HG02678 (cell line): ENCODE results near the gene MIPOL1.
"Not testable (repeated sequence)": the region's sequence is repeated elsewhere in the genome, so short reads cannot be mapped to it uniquely, and the experiment has no call there.

Experiments used
- ATAC-seq: cut with Tn5 transposase; IDR thresholded peaks from one replicate; pipeline ENCODE4 v1.9.1; 2021; ENCODE audit warnings: mild to moderate bottlenecking, moderate library complexity; ENCODE audit not compliant: unreplicated experiment

MIPOL1 gene

DNA sequence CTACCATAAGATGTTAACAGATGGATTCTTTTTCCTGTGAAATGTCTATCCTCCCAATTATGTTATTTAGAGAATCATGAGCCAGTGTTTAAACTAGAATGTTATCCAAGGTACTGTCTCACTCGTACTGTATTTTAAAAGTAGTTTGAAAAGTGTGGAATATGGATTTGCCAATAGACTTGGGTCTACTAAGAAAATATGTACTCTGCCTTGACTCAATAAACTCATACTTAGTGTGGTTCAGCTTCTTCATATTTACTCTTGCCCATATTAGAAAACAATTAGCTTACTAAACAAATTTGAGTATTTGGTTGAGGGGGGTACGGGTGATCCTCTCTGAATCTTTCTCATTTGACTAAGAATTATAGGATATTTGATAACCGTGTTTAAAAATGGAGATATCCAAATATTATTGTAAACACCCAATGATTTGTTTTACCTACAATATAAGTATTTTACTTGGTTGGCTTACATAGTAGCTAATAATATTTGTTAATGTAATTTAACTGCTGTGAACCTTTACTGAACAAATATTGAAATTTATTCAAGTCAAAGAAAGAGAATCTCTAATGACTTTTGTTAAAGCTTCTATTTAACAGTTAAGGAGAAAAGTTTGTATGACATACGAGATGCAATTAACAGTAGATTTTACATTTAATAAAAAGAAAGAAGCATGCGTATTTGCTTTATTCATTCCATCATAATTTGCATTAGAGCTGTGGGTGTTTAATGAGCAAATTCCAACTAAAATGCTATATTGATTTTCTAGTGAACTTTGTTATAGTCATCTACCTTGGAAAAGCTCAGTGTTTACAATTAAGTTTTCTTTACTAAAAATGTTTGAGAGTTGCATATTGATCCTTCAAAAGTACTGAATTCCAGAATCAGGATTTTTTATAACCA, 81.2 kb downstream of the MIPOL1 start:
- no peak for ATAC-seq

DNA sequence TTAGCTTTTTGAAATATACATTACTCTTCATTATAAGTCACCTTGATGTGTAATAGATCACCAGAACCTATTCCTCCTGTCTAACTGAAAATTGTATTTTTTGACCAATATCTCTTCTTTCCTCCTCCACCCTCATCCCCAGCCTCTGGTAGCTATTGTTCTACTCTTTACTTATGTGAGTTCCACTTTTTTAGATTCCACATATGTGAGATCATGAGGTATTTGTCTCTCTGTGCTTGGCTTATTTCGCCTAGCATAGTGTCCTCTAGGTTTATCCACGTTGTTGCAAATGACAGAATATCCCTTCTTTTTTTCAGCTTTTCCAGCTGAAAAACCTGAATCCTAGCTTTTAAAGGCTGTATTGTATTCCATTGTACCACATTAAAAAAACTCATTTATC, 82.1 kb downstream of the MIPOL1 start:
- no peak for ATAC-seq

DNA sequence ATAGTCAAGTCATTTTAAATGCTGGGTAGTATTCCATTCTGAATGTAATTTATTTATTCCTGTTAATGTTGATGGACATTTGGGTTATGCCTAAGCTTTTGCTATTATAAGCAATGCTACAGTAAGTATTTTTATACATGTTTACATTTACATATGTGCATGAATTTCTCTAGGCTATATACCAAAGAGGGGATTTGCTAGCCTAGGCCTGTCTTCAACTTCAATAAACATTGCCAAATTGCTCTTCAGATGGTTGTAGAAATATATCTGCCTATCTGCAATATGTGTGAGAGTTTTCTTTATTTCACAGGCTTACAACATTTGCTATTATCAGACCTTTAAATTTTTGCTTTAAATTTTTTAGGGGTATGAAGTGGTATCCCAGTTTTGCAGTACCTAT, 87.0 kb downstream of the MIPOL1 start:
- ATAC-seq: no peak

DNA sequence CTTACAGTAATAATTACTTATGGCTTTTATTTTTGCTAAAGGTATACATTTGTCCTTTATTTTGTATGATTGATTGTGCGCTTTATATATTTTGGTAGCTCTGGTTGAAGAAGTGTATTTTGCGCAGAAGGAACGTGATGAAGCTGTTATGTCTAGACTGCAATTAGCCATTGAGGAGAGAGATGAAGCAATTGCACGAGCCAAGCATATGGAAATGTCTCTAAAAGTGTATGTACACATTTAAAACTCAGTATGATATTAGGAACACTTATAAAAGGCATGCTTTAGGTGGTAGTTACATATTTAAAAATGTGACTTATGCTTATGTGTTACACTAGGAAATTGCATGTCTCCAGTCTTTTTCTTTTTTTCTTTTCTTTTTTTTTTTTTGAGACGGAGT, 87.5 kb downstream of the MIPOL1 start:
- ATAC-seq: no peak

DNA sequence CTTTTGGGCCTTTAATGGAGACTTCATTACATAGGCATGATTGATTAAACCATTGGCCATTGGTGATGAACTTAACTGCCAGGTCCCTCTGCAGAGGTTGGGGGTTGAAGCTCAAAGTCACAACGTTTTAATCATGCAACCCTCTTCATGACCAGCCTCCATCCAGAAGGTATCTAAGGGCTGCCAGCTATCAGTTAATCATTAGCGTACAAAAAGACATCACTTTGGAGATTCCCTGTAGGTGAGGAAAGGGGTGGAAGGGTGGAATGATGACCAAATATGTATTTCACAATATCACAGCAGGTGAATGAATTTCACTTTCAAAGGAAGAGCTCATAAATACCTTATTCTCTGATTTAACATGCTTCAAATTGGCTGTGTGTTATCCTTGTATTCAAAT, 92.0 kb downstream of the MIPOL1 start:
- ATAC-seq: no peak

DNA sequence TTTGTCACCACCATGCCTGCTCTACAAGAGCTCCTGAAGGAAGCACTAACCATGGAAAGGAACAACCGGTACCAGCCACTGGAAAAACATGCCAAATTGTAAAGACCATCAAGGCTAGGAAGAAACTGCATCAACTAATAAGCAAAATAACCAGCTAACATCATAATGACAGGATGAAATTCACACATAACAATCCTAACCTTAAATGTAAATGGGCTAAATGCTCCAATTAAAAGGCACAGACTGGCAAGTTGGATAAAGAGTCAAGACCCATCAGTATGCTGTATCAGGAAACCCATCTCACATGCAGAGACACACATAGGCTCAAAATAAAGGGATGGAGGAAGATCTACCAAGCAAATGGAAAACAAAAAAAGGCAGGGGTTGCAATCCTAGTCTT, 97.5 kb downstream of the MIPOL1 start:
- not testable (repeated sequence) for ATAC-seq

DNA sequence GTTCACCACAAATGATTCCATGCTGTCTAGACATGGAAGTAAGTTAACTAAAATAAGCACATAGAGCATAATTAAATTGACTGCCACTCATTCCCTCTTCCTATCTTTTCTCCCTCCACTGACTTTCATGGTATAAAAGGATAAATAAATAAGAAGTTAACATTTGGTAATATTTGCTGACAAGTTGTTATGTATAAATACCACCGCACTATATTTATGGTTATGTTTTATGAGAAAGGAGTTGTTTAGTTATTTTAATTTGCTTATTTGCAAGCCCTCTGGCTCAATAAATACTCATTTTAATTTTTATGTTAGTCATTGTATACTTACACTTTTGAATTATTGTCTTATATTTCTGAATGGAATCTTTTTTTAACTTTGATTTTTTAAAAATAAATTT, 113.5 kb downstream of the MIPOL1 start:
- ATAC-seq: no peak

DNA sequence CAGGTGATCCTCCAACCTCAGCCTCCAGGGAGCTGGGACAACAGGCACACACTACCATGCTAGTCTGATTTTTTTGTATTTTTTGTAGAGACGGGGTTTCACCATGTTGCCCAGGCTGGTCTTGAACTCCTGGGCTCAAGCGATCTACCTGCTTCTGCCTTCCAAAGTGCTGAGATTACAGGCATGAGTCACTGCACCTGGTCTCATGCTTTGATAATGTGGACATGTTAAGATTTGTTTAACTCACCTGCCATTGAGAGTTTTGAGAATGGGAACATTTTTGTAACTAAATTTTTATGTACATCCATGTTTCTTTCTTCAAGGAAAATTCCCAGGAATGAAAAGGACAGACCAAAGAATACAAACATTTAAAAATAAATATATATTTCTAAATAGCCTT, 121.2 kb downstream of the MIPOL1 start:
- no peak for ATAC-seq

DNA sequence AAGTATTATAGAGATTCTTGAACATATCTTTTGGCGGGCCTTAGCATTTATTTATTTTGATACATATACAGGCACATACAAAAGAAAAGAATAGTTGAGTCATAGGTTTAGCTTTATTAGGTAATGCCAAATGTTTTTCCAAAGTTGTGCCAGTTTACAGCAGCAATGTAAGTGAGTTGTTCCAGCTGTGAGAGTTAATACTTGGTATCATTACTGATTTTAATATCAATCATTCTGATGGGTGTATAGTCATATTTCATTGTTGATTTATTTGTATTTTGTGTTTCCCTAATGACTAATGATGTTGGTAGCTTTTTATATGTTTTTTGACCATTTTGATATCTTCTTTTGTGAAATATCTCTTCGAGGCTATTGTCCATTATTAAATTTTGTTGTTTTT, 122.4 kb downstream of the MIPOL1 start:
- no peak for ATAC-seq

DNA sequence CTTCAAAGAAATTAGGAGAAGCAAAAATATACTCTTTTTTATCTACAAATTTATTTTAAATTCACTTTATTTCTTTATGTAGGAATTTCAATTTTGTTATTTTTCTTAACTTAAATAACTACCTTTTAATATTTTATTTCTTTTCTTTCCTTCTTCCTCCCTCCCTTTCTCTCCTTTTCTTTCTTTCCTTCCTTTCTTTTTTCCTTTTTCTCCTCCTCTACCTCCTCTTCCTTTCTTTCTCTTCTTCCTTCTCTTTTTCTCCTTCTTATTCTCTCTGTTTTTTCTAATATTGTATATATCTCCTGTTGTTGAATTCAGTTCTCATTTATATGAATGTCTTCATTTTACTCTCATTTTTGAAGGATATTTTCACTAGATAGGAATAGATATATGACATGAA, 127.6 kb downstream of the MIPOL1 start:
- no peak for ATAC-seq

DNA sequence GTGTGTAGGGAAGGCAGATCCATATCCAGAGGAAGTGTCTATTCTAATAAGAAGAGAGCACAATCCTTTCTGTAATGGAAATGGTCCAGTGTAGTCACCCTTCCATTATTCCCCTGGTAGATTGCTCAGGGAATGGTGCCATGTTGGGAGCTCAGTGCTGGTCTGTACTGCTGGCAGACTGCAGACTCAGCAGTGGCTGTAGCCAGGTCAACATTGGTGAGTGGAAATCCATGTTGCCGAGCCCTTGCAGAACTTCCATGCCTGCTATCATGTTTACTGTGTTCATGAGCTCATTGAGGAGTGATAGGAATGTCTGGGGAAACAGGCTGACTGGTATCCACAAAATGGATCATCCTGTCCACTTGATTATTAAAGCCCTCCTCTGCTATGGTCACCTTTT, 128.7 kb downstream of the MIPOL1 start:
- ATAC-seq: no peak

DNA sequence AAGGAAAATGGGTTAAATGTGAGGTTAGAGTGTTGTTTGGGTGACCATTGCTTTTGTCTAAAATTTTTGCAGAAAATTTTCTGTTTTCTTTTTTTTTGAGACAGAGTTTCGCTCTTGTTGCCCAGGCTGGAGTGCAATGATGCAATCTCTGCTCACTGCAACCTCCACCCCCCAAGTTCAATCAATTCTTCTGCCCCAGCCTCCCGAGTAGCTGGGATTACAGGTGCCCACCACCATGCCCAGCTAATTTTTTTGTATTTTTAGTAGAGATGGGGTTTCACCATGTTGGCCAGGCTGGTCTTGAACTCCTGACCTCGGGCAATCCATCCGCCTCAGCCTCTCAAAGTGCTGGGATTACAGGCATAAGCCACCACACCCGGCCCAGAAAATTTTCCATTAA, 130.2 kb downstream of the MIPOL1 start:
- ATAC-seq: not testable (repeated sequence)

DNA sequence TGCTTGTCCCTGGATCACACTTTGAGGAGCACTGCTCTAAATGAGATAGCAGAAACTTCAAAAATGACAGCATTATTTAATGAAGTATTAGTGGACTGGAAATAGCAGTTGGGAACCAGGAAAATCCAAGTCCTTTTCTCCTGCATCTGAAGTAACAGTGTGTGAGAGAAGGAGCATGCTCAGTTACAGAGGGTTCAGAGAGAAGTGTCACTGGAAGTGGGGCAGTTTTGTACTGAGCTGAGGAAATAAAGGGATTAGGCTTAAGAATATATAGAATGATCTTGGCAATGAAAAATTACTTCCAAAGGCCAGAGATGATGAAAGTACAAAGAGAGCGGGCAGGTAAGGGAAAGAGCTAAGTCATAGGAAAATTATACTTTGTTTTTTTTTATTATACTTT, 130.9 kb downstream of the MIPOL1 start:
- no peak for ATAC-seq

DNA sequence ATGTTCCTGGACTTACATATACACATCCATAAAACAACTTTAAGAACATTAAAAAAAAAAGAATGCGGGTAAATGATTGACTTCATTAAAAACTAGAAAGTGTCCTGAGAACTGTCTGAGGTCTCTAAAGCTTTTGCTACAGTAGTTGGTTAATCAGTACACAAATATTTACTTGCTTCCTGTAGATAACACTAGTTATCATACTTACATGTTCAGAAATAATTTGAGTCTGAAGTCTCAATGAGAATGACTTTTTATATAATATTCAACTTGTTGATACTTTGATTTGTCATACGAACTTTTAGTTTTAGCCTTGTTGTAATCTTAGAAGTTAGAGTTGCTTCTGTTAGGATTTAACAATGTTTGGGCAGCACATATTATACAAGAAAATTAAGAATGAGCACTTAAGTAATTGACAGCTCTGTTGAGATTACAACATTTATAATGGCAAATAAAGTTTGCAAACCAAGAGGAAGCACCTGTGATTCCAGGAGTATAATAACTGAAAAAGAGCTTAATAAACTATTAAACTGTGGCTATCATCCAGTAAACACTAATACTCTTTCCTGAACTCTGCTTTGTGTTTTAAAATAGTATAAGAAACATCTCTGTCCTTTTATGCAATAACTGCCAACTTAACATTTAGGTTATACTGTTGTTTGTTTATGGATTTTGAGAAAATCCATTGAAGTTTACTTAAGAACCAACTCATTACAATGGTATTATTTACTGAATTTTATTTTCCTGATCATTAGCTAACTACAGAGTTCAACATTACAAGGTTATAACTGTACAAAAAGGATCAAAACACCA, 131.7 kb downstream of the MIPOL1 start:
- no peak for ATAC-seq

DNA sequence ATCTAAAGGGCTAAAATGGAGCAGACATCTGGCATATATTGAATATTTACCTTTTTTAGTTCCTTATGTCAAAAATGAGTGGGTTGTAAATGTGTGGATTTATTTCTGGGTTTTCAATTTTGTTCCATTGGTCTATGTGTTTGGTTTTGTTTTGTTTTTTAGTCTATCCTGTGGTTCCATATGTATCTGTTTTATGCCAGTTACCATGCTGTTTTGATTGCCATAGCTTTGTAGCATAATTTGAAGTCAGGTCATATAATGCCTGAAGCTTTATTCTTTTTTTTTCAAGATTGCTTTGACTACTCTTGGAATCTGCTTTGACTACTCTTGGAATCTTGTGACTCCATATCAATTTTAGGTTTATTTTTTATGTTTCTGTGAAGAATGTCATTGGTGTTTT, 133.2 kb downstream of the MIPOL1 start:
- ATAC-seq: no peak

DNA sequence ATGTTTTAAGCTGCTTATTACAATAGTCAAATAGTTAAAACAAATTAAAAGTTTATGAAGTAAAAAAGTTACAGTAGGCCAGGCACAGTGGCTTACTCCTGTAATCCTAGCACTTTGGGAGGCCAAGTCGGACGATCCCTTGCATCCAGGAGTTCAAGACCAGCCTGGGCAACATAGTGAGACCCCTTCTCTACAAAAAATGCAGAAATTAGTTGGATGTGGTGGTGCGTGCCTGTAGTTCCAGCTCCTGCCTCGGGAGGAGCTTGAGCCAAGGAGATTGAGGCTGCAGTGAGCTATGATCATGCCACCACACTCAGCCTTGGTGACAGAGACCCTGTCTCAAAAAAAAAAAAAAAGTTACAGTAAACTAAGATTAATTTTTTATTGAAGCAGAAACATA, 142.6 kb downstream of the MIPOL1 start:
- ATAC-seq: no peak

DNA sequence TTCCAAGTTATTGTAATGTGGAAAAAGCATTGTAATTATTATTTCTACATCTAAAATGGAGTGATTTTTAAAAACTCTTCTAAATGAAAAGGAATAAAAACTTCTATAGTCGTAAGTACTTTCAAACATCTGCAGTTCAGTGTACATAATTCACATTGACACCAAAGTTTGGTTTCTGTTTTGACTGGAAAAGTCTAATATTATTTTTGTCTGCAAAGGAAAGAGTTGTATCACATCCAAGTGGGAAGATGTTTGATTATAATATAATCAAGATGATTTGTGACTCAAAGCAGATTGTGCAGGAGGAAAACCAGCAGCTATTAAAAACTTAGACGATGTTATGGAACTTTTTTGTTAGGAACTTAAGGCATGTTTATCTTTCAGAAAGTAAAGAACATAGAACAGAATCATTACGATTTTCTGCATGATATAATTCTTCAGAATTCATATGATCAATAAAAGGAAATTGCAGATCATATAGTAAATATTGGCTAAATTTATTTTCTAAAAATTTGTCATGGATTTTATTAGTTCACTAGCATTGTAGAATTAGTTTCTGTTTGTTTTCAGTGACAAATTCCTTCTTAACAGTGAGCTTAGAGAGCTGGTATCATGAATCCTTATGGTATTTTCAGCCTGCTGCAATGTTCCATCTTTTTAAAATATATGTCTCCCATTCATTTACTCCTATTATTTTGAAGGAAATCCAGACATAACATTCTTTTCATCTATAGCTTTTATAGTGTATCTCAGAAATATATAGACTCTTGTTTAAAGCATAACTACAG, 145.8 kb downstream of the MIPOL1 start:
- ATAC-seq: no peak

DNA sequence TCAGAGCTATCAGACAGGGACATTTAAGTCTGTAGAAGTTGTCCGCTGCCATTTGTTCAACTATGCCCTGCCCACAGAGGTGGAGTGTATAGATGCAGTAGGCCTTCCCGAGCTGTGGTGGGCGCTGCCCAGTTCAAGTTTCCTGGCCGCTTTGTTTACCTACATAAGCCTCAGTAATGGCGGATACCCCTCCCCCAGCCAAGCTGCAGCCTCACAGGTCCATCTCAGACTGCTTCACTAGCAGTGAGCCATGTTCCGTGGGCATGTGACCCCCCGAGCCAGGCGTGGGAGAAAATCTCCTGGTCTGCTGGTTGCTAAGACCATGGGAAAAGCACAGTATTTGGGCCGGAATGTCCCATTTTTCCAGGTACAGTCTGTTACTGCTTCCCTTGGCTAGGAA, 165.9 kb downstream of the MIPOL1 start:
- no peak for ATAC-seq

DNA sequence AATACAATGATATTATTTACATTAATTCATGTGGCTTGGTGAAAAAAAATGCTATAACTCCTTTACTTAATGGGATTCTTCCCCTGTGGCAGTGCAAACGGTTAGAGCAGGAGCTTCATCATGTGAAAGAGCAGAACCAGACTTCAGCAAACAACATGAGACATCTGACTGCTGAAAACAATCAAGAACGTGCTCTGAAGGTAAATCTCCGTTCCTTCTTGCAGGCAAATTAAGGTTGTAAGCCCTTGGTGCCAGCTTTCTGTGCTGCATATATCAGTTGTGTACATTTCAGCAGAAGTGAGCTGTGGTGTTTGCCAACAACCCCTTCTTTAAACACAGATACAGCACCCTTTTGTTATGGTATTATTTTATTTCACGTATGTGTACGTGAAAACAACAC, 171.7 kb downstream of the MIPOL1 start:
- ATAC-seq: no peak

DNA sequence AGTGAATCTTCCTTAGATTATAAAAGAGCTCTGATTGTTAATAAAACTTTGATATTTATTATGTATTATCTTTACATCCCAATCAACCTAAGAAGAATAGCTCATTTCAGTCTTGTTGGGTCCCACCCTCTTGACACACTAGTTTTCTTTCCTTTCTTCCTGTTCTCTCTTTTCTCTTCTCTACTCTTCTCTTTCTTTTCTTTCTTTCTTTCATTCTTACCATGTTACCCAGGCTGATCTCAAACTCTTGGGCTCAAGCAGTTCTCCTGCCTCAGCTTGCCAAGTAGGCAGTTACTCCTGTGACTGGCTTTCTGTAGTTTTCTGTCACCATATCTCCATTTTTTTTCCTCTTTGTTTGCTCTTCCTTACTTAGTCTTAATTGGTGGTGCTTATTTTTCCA, 177.8 kb downstream of the MIPOL1 start:
- ATAC-seq: no peak

DNA sequence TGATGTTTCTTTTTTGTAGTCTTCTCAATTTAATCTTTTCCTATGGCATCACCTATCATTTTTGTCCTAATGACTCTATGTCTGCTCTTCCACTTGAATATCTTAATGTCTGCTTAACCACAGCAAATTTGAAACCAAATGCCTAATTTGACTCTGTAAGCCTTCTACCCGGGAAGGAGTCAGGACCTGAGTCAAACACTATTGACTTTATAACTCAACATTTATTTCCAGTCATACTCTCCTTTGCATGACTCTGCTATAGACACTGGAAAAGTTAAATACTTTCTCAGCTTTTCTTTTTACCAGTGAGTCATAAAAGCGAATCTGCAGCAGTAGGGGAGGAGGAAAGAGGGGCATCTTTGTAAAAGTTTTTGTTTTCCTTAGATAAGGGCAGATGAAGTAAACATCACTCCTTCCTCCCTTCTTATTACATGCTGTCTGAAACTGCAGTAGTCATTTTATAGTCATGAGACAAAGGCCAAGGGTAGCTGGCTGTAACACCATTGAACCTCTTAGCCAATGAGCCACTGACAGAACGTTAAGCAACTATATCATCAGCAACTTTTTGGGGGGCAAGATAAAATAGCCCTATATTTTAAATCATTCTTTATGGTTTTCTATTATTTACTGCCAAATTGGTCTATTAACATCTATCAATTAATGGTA, 179.3 kb downstream of the MIPOL1 start:
- ATAC-seq: no peak
